ENCODE data around the gene DEAF1. TPM values are rescaled to one million over a fixed set of nuclear protein-coding genes. Genes with fewer than 3 reads are reported as not detected.
"Not testable (repeated sequence)": the region's sequence is repeated elsewhere in the genome, so short reads cannot be mapped to it uniquely, and the experiment has no call there.

The DEAF1 gene
- total RNA-seq, 2 donors from 2014 or later, result 44.1 to 51.9 TPM

- H3K9me3 Mint-ChIP-seq, result no peaks in the 10 kb centered on the region
- H3K36me3 ChIP-seq (ENCODE audit: control insufficient read depth, insufficient read depth, low read length), result peaks cover 28% of the 10 kb centered on the region
- WGBS, 2 experiments (ENCODE audit: insufficient coverage in 1 of 2, insufficient read length in 1 of 2), result 97 to 98% methylated on average over 10 of the region's 10 CpGs
These were observed 44.5 kb downstream of the DEAF1 start for GRCh38 chr11:650482-650881.

DNA sequence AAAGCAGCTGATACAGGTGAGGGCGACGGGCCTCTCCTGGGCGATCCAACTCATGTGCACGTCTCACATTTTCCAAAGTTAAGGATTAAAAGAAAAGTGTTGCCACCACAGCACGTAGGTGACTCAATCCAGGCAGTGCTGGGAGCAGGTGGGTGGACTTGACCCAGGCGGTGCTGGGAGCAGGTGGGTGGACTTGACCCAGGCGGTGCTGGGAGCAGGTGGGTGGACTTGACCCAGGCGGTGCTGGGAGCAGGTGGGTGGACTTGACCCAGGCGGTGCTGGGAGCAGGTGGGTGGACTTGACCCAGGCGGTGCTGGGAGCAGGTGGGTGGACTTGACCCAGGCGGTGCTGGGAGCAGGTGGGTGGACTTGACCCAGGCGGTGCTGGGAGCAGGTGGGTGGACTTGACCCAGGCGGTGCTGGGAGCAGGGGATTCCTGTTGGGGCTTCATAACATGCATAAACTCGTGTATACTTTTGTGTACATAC lies 47.3 kb downstream of the DEAF1 start:
- H3K9ac ChIP-seq (ENCODE audit: extremely low read depth, low read length, poor library complexity, severe bottlenecking); H3K4me3 ChIP-seq (ENCODE audit: low read length); H3K4me1 Mint-ChIP-seq; DNase-seq; H3K4me1 ChIP-seq (ENCODE audit: control insufficient read depth, insufficient read depth, low read length); H3K27ac Mint-ChIP-seq; H3K9me3 ChIP-seq (ENCODE audit: control insufficient read depth, low read length); H3K4me3 Mint-ChIP-seq; H3K27me3 Mint-ChIP-seq (ENCODE audit: insufficient read depth); H3K27me3 ChIP-seq (ENCODE audit: control insufficient read depth, insufficient read depth, low read length, poor library complexity, severe bottlenecking); H3K9me3 Mint-ChIP-seq; H3K27ac ChIP-seq (ENCODE audit: low read depth, low read length): not testable (repeated sequence)
- peaks cover 47% of the 10 kb centered on the region for H3K36me3 Mint-ChIP-seq (ENCODE audit: low read depth)
- WGBS, 2 experiments (ENCODE audit: insufficient coverage in 1 of 2, insufficient read length in 1 of 2), result 96 to 100% methylated on average over 4 to 10 of the region's 14 CpGs
- H3K36me3 ChIP-seq (ENCODE audit: control insufficient read depth, insufficient read depth, low read length), result peaks cover 19% of the 10 kb centered on the region

More at GRCh38 chr11:650482-650881, 44.5 kb downstream of the DEAF1 start:
- Mint-ChIP-seq H3K36me3 (ENCODE audit: low read depth) (peaks cover 57% of the 10 kb centered on the region), H3K27ac (no peak overlapping the region), H3K4me1 (no peaks in the 10 kb centered on the region), H3K27me3 (ENCODE audit: insufficient read depth) (no peaks in the 10 kb centered on the region), H3K4me3 (no peak overlapping the region)
- Histone ChIP-seq H3K9ac (ENCODE audit: extremely low read depth, low read length, poor library complexity, severe bottlenecking) (no peak overlapping the region), H3K27me3 (ENCODE audit: control insufficient read depth, insufficient read depth, low read length, poor library complexity, severe bottlenecking) (no peaks in the 10 kb centered on the region), H3K27ac (ENCODE audit: low read depth, low read length) (no peak overlapping the region), H3K4me1 (ENCODE audit: control insufficient read depth, insufficient read depth, low read length) (no peaks in the 10 kb centered on the region), H3K9me3 (ENCODE audit: control insufficient read depth, low read length) (no peaks in the 10 kb centered on the region), H3K4me3 (ENCODE audit: low read length) (no peak overlapping the region)
- TF ChIP-seq CTCF (conservative IDR thresholded peaks at IDR 0.05), result no peak
- no peak for DNase-seq

- Mint-ChIP-seq H3K9me3 (no peaks in the 10 kb centered on the region), H3K27ac (no peak overlapping the region), H3K4me1 (no peaks in the 10 kb centered on the region), H3K36me3 (ENCODE audit: low read depth) (peaks cover 38% of the 10 kb centered on the region), H3K27me3 (ENCODE audit: insufficient read depth) (no peaks in the 10 kb centered on the region), H3K4me3 (no peak overlapping the region)
- 92 to 100% methylated on average over 1 to 9 of the region's 14 CpGs for WGBS, 2 experiments (ENCODE audit: insufficient coverage in 1 of 2, insufficient read length in 1 of 2)
- no peak for DNase-seq
- no peak for TF ChIP-seq CTCF (conservative IDR thresholded peaks at IDR 0.05)
- H3K9me3 ChIP-seq (ENCODE audit: control insufficient read depth, low read length), result no peaks in the 10 kb centered on the region
- no peak overlapping the region for H3K4me3 ChIP-seq (ENCODE audit: low read length)
- no peak overlapping the region for H3K27ac ChIP-seq (ENCODE audit: low read depth, low read length)
- H3K4me1 ChIP-seq (ENCODE audit: control insufficient read depth, insufficient read depth, low read length), result no peaks in the 10 kb centered on the region
- no peak overlapping the region for H3K9ac ChIP-seq (ENCODE audit: extremely low read depth, low read length, poor library complexity, severe bottlenecking)
- H3K27me3 ChIP-seq (ENCODE audit: control insufficient read depth, insufficient read depth, low read length, poor library complexity, severe bottlenecking), result peaks cover under 1% of the 10 kb centered on the region
- H3K36me3 ChIP-seq (ENCODE audit: control insufficient read depth, insufficient read depth, low read length), result peaks cover 13% of the 10 kb centered on the region
These were observed 48.8 kb downstream of the DEAF1 start for GRCh38 chr11:646214-646613.

DNA sequence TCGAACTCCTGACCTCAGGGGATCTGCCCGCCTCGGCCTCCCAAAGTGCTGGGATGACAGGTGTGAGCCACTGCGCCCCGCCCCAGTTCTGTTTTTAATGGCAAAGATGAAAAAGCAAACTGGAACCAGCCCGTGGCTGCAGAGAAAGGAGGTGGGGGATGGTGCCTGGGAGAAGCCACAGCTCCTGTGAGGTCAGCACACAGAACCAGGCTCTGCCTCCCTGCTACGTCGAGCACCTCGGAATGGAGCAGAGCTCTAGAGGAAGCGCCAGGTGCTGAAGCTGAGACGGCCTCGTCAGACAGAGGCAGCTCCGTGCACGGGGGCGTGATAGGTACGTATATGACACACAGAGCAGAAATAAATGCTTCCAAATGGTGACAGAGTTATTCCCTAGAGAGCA lies 49.5 kb downstream of the DEAF1 start:
- DNase-seq, result no peak
- Histone ChIP-seq H3K27me3 (ENCODE audit: control insufficient read depth, insufficient read depth, low read length, poor library complexity, severe bottlenecking) (peaks cover 7% of the 10 kb centered on the region), H3K27ac (ENCODE audit: low read depth, low read length) (no peak overlapping the region), H3K4me3 (ENCODE audit: low read length) (no peak overlapping the region), H3K36me3 (ENCODE audit: control insufficient read depth, insufficient read depth, low read length) (peaks cover 9% of the 10 kb centered on the region), H3K4me1 (ENCODE audit: control insufficient read depth, insufficient read depth, low read length) (no peaks in the 10 kb centered on the region), H3K9me3 (ENCODE audit: control insufficient read depth, low read length) (no peaks in the 10 kb centered on the region), H3K9ac (ENCODE audit: extremely low read depth, low read length, poor library complexity, severe bottlenecking) (no peak overlapping the region)
- WGBS, 2 experiments (ENCODE audit: insufficient coverage in 1 of 2, insufficient read length in 1 of 2), result 90 to 91% methylated on average over 15 to 16 of the region's 16 CpGs
- no peak overlapping the region for H3K4me3 Mint-ChIP-seq
- no peaks in the 10 kb centered on the region for H3K9me3 Mint-ChIP-seq
- H3K4me1 Mint-ChIP-seq, result no peaks in the 10 kb centered on the region
- H3K27ac Mint-ChIP-seq, result no peak overlapping the region
- peaks cover 4% of the 10 kb centered on the region for H3K27me3 Mint-ChIP-seq (ENCODE audit: insufficient read depth)
- H3K36me3 Mint-ChIP-seq (ENCODE audit: low read depth), result peaks cover 33% of the 10 kb centered on the region
- no peak for TF ChIP-seq CTCF (conservative IDR thresholded peaks at IDR 0.05)

Measured in endodermal cell (in vitro differentiated cells).